Kidney (tissue), 14 donors: ENCODE measurements around the gene ARHGEF7. TPM values are rescaled to one million over a fixed set of nuclear protein-coding genes. Genes with fewer than 3 reads are reported as not detected.
A peak's percentile ranks its signal among the peaks of the same experiment; 100 is the strongest.

ENCODE experiments used
- DNase-seq, 5 donors: peaks; one replicate each; pipeline ENCODE4 v3.0.0-alpha.2; 2013 to 2020
- FAIRE-seq: peaks from 2 replicates; lab custom pipeline; 2012; peaks lifted over from hg19 to GRCh38; lab: Jason Lieb, UNC
- H3K27ac ChIP-seq, 2 donors: one replicate each; pipeline ENCODE4 v1.7.0; 2013; ENCODE audit warnings: low read depth in 2 of 2, low read length in 2 of 2, inconsistent platforms in 1 of 2
- H3K27me3 ChIP-seq: one replicate; pipeline ENCODE4 v1.7.1; 2013; ENCODE audit warnings: low read length, inconsistent platforms; ENCODE audit not compliant: control insufficient read depth, insufficient read depth
- H3K36me3 ChIP-seq, 3 donors: one replicate each; pipeline versions ENCODE4 v1.7.0 to v1.7.1; 2013; ENCODE audit warnings: low read length in 3 of 3, control low read depth in 1 of 3, inconsistent platforms in 1 of 3; ENCODE audit not compliant: insufficient read depth in 3 of 3, control insufficient read depth in 2 of 3
- H3K4me1 ChIP-seq, 3 donors: one replicate each; pipeline versions ENCODE4 v1.7.0 to v1.7.1; 2013; ENCODE audit warnings: low read length in 3 of 3, inconsistent platforms in 1 of 3, low read depth in 1 of 3; ENCODE audit not compliant: control insufficient read depth in 2 of 3, insufficient read depth in 2 of 3
- H3K4me3 ChIP-seq, 3 donors: one replicate each; pipeline versions ENCODE4 v1.7.0 to v1.8.1; 2013; ENCODE audit warnings: low read length in 3 of 3, control low read depth in 1 of 3, inconsistent platforms in 1 of 3
- H3K9ac ChIP-seq, 3 donors: one replicate each; pipeline versions ENCODE4 v1.7.0 to v1.7.1; 2013; ENCODE audit warnings: low read length in 3 of 3, control low read depth in 1 of 3, inconsistent platforms in 1 of 3
- H3K9me3 ChIP-seq, 3 donors: one replicate each; pipeline versions ENCODE4 v1.7.0 to v1.7.1; 2013; ENCODE audit warnings: low read length in 3 of 3, control low read depth in 1 of 3, inconsistent platforms in 1 of 3; ENCODE audit not compliant: control insufficient read depth in 2 of 3, insufficient read depth in 1 of 3
- intact Hi-C: fragments of 100-400 bp; cut with DNase I; formaldehyde crosslinking; loops from one replicate; pipeline ENCODE4 v1.11.1; 2022
- polyA plus RNA-seq: library from polyadenylated mRNA; stranded (reverse); fragments of 350-450 nt; fragmentation: Illumina TruSeq; extraction: RNeasy Lipid Tissue Mini Kit (QIAGEN cat#74804); gene quantifications from one replicate; pipeline ENCODE4 v1.2.3, GENCODE V29; 2014; ENCODE audit warnings: low read depth, low replicate concordance; ENCODE audit not compliant: insufficient read depth
- total RNA-seq: library from RNA; stranded (reverse); fragmentation: NEBNext Ultra II Directional; extraction: Animal tissue kit (Norgen Biotek cat#: 25700); gene quantifications from one replicate; pipeline ENCODE4 v1.2.1, GENCODE V29; 2021
- TF ChIP-seq, protein P1 (sequence below): IDR thresholded peaks from 3 replicates; pipeline ENCODE4 v1.5.1; 2012; ENCODE audit warnings: mild to moderate bottlenecking, moderate library complexity, borderline replicate concordance; ENCODE audit not compliant: insufficient read depth; ENCODE audit errors: extremely low read depth
- donor health status: control.
- donor health status: control.
- donor health status: control.
- donor health status: control.
- donor health status: control.
- donor health status: DM: yes; HTN: yes; CAD: no.
- donor health status: Normal renal cell carcinoma (clear cell type).

Gene ARHGEF7
- total and polyA plus RNA-seq, 2 donors from 2014 or later = 17.9 to 56.4 TPM

DNA sequence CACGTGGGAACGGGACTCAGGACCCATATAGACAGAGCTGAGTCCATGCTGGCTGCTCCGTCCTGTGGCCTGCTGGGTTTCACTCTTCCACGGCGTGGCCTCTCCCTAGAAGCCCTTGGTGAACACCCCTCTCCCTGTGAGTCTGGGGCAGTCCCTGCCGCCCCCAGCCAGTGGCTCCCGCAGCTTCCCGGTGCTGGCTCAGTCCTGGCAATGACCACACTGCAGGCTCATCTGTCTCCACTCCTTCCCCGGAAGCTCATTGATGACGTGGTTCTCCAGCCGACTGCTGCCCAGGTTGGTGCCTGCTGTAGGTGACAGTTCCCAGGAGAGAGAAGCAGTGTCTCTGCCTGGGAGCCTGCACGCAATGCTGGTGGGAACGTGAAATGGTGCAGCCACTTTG, 203.3 kb downstream of the ARHGEF7 start:
- intact Hi-C loops = no loop called here
- DNase-seq (peak in 1 of 5 donors; percentile 46), FAIRE-seq (no peak)
- Histone ChIP-seq H3K36me3 (no peaks in the 10 kb centered on the region), H3K9ac (no peak overlapping the region), H3K4me1 (no peaks in the 10 kb centered on the region), H3K27me3 (no peaks in the 10 kb centered on the region), H3K4me3 (no peak overlapping the region), H3K27ac (no peak overlapping the region), H3K9me3 (no peaks in the 10 kb centered on the region)
- TF ChIP-seq, protein P1, sequence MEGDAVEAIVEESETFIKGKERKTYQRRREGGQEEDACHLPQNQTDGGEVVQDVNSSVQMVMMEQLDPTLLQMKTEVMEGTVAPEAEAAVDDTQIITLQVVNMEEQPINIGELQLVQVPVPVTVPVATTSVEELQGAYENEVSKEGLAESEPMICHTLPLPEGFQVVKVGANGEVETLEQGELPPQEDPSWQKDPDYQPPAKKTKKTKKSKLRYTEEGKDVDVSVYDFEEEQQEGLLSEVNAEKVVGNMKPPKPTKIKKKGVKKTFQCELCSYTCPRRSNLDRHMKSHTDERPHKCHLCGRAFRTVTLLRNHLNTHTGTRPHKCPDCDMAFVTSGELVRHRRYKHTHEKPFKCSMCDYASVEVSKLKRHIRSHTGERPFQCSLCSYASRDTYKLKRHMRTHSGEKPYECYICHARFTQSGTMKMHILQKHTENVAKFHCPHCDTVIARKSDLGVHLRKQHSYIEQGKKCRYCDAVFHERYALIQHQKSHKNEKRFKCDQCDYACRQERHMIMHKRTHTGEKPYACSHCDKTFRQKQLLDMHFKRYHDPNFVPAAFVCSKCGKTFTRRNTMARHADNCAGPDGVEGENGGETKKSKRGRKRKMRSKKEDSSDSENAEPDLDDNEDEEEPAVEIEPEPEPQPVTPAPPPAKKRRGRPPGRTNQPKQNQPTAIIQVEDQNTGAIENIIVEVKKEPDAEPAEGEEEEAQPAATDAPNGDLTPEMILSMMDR = no peak

DNA sequence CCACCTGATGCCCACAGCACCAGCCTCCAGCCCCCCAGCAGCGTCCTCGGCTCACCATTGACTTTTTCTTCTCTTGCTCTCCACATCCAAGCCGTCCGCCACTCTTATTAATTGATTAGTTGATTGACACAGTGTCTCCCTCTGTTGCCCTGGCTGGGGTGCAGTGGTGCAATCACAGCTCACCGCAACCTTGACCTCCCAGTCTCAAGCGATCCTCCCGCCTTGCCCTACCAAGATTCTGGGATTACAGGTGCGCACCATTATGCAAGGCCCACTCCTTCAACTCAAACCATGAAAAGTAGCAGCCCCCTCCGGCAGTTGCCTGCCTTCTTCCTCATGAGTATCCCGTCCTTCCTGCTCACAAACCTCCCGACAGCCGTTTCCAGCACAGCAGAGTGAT, 204.4 kb downstream of the ARHGEF7 start:
- H3K27me3 ChIP-seq = no peaks in the 10 kb centered on the region
- no peak overlapping the region for H3K9ac ChIP-seq
- H3K36me3 ChIP-seq = no peaks in the 10 kb centered on the region
- no peaks in the 10 kb centered on the region for H3K4me1 ChIP-seq
- H3K9me3 ChIP-seq = no peaks in the 10 kb centered on the region
- FAIRE-seq = no peak
- DNase-seq = no peak
- no peak overlapping the region for H3K27ac ChIP-seq
- intact Hi-C loops = no loop called here
- TF ChIP-seq, protein P1 = no peak
- H3K4me3 ChIP-seq = no peak overlapping the region

DNA sequence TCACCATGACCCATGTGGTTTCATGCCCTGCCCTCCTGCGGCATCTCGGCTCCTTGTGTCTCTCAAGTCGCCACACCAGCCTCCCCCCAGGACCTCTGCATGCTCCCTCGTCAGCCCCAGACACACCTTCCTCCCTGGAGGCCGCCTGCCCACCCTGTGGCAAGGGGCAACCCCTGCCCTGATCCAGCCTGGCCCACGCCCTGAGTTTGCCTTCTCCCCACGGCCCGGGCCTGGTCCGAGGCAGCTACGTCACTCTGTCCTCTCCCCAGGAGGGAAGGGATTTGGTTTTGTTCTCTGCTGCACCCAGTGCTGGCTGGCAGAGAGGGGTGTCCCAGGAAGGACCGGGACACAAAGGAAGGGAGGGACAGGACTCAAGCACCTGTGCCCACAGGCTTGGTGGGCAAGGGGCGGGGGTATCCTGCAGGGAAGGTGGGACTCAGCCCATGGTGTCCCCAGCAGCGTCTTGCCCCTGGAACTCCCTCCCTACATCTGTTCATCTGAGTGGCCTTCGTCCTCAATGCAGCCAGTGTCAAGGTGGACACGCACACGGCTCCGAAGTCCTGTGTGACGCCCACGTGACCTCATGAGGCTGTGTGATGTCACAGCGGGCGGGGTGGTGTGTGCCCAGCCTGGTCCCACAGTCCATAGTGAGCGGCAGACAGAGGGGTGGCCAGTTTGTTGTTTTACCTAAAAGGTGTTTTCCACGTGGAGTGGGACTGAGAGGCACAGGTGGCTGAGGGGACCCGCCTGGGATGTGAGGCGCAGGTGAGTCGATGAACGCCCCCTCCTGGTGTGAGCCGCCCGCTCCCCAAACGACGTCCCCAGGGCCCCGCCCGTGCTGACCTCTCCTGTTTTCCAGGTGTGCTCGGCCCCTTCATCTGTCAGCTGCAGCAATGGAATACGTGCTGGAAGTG, 205.1 kb downstream of the ARHGEF7 start, which contains the start of gene TEX29:
TEX29 (plus strand) TSS at position 645 of the 914 bp plus-strand sequence; CDS start at position 894, 249 bp downstream.
- Histone ChIP-seq H3K9ac (no peak within 1 kb of the TSS), H3K4me1 (no peaks in the 10 kb centered on the region), H3K9me3 (no peaks in the 10 kb centered on the region), H3K27me3 (no peaks in the 10 kb centered on the region), H3K36me3 (no peaks in the 10 kb centered on the region), H3K4me3 (no peak within 1 kb of the TSS), H3K27ac (no peak within 1 kb of the TSS)
- DNase-seq (peak in 1 of 5 donors; percentile 74), FAIRE-seq (no peak)
- TF ChIP-seq, protein P1 = no peak
- intact Hi-C loops = no loop called here
